Pulmonary artery endothelial cell (primary cell): ENCODE data around the gene TOP1. TPM values are rescaled to one million over a fixed set of nuclear protein-coding genes. Genes with fewer than 3 reads are reported as not detected.

Experiments
- DNase-seq: peaks from one replicate; pipeline ENCODE4 v3.0.0-alpha.2; 2011; ENCODE audit warnings: low read depth, low spot score
- total RNA-seq: library from RNA; depleted of rRNA; stranded (reverse); fragments of >200 nt; gene quantifications from 2 replicates; pipeline ENCODE4 v1.2.3, GENCODE V29; 2014

Gene TOP1
- 23.0 and 32.0 TPM in 2 replicates for total RNA-seq

- DNase-seq: peak; percentile 100
Observed at GRCh38 chr20:41028359-41029149, at the start of gene TOP1. Gene TOP1, plus strand, starts transcription at chr20:41028822. Its CDS starts 246 bp downstream, at chr20:41029068.

GRCh38 chr20:40979247-40979646, 49.4 kb upstream of the TOP1 start:
- no peak for DNase-seq

GRCh38 chr20:40980106-40980827, 48.4 kb upstream of the TOP1 start:
- DNase-seq: no peak

GRCh38 chr20:40980828-40981310, 47.8 kb upstream of the TOP1 start:
- DNase-seq: no peak

GRCh38 chr20:40982415-40983145, 46.0 kb upstream of the TOP1 start:
- no peak for DNase-seq

- no peak for DNase-seq
Observed at GRCh38 chr20:40983898-40984297, 44.7 kb upstream of the TOP1 start.

- DNase-seq: no peak
Observed at GRCh38 chr20:40984496-40984895, 44.1 kb upstream of the TOP1 start.

GRCh38 chr20:40986774-40987173, 41.8 kb upstream of the TOP1 start:
- no peak for DNase-seq

- no peak for DNase-seq
Observed at GRCh38 chr20:40990542-40991120, 38.0 kb upstream of the TOP1 start.

- DNase-seq: no peak
Observed at GRCh38 chr20:40991181-40991889, 37.3 kb upstream of the TOP1 start.

- no peak for DNase-seq
Observed at GRCh38 chr20:40992349-40993113, 36.1 kb upstream of the TOP1 start.

GRCh38 chr20:40993794-40994540, 34.7 kb upstream of the TOP1 start:
- DNase-seq: no peak

GRCh38 chr20:40996326-40996725, 32.3 kb upstream of the TOP1 start:
- no peak for DNase-seq

GRCh38 chr20:40997116-40997515, 31.5 kb upstream of the TOP1 start:
- DNase-seq: no peak

GRCh38 chr20:40999841-41000240, 28.8 kb upstream of the TOP1 start:
- DNase-seq: no peak

- DNase-seq: no peak
Observed at GRCh38 chr20:41000628-41001027, 28.0 kb upstream of the TOP1 start.

- no peak for DNase-seq
Observed at GRCh38 chr20:41001497-41001896, 27.1 kb upstream of the TOP1 start.

GRCh38 chr20:41002842-41003142, 25.8 kb upstream of the TOP1 start:
- DNase-seq: no peak

- DNase-seq: peak; percentile 76
Observed at GRCh38 chr20:41003143-41003935, 25.3 kb upstream of the TOP1 start.
